IMR-90 (cell line): ENCODE data around the gene ERCC3. TPM values are rescaled to one million over a fixed set of nuclear protein-coding genes. Genes with fewer than 3 reads are reported as not detected.
"Not testable (repeated sequence)": the region's sequence is repeated elsewhere in the genome, so short reads cannot be mapped to it uniquely, and the experiment has no call there.

ENCODE experiments used
- ATAC-seq: fragments of 200-7000 bp; cut with Tn5 transposase; 2 replicates; pipeline ENCODE4 v1.9.1; 2020; ENCODE audit warnings: low read depth, mild to moderate bottlenecking, moderate library complexity
- BruUV-seq: library from RNA; stranded (reverse); fragments of 400-500 nt; replicated peaks from 2 replicates; lab custom pipeline; 2021; lab: Mats Ljungman, UMichigan
- CTCF ChIA-PET: fragments of 300-600 bp; formaldehyde crosslinking; extraction: SDS; loops from one replicate; lab custom pipeline; 2021; ENCODE audit warnings: antibody characterized with exemption; lab: Yijun Ruan, JAX
- POLR2A ChIA-PET: fragments of 300-600 bp; sonication (Branson Sonifier 250); formaldehyde crosslinking; loops from one replicate; lab custom pipeline; 2022; ENCODE audit warnings: antibody characterized with exemption; ENCODE audit not compliant: unreplicated experiment; lab: Charles Lee
- DNase-seq: peaks from one replicate; pipeline ENCODE4 v3.0.0; 2013
- H2AFZ ChIP-seq: replicated peaks from 2 replicates; pipeline ENCODE3; 2013; ENCODE audit warnings: low read length, mild to moderate bottlenecking; ENCODE audit not compliant: poor library complexity
- H2AK5ac ChIP-seq: 2 replicates; pipeline ENCODE4 v1.6.1; 2013; ENCODE audit warnings: low read depth, low read length, inconsistent platforms
- H2AK9ac ChIP-seq: replicated peaks from 2 replicates; pipeline ENCODE3; 2013; ENCODE audit warnings: mild to moderate bottlenecking, low read depth, low read length, moderate library complexity; ENCODE audit not compliant: poor library complexity
- H2BK120ac ChIP-seq: 2 replicates; pipeline ENCODE4 v1.6.1; 2013; ENCODE audit warnings: low read depth, low read length, inconsistent platforms
- H2BK15ac ChIP-seq: 3 replicates; pipeline ENCODE4 v1.6.1; 2013; ENCODE audit warnings: low read depth, low read length, inconsistent platforms
- H2BK20ac ChIP-seq: 2 replicates; pipeline ENCODE4 v1.6.1; 2013; ENCODE audit warnings: low read depth, mild to moderate bottlenecking, inconsistent platforms, low read length, moderate library complexity
- H2BK5ac ChIP-seq: 2 replicates; pipeline ENCODE4 v1.6.1; 2013; ENCODE audit warnings: mild to moderate bottlenecking, low read depth, low read length, inconsistent platforms; ENCODE audit not compliant: poor library complexity, severe bottlenecking
- H3K14ac ChIP-seq: replicated peaks from 2 replicates; pipeline ENCODE4 v1.6.1; 2013; ENCODE audit warnings: low read depth, low read length, inconsistent platforms
- H3K18ac ChIP-seq: 2 replicates; pipeline ENCODE4 v1.6.1; 2013; ENCODE audit warnings: low read depth, low read length, control low read depth
- H3K23ac ChIP-seq: 2 replicates; pipeline ENCODE4 v1.6.1; 2013; ENCODE audit warnings: low read depth, low read length, inconsistent platforms
- H3K27ac ChIP-seq: 2 replicates; pipeline ENCODE4 v1.5.1; 2013; ENCODE audit warnings: mild to moderate bottlenecking, control low read depth, low read length; ENCODE audit not compliant: insufficient read depth
- H3K27me3 ChIP-seq: 2 replicates; pipeline ENCODE4 v1.6.1; 2013; ENCODE audit warnings: low read length; ENCODE audit not compliant: control insufficient read depth, insufficient read depth
- H3K36me3 ChIP-seq: 2 replicates; pipeline ENCODE4 v1.6.1; 2013; ENCODE audit warnings: low read length, mixed read lengths; ENCODE audit not compliant: control insufficient read depth, insufficient read depth
- H3K4ac ChIP-seq: 2 replicates; pipeline ENCODE4 v1.6.1; 2013; ENCODE audit warnings: low read depth, low read length, inconsistent platforms
- H3K4me1 ChIP-seq: 2 replicates; pipeline ENCODE4 v1.6.1; 2013; ENCODE audit warnings: low read length, mixed read lengths; ENCODE audit not compliant: control insufficient read depth, insufficient read depth
- H3K4me2 ChIP-seq: 2 replicates; pipeline ENCODE4 v1.6.1; 2013; ENCODE audit warnings: low read depth, mild to moderate bottlenecking, control low read depth, low read length, moderate library complexity
- H3K4me3 ChIP-seq: 2 replicates; pipeline ENCODE4 v1.5.1; 2013; ENCODE audit warnings: low read depth, mild to moderate bottlenecking, control low read depth, low read length, moderate library complexity; ENCODE audit not compliant: insufficient read depth
- H3K56ac ChIP-seq: 2 replicates; pipeline ENCODE4 v1.6.1; 2013; ENCODE audit warnings: low read length, inconsistent platforms; ENCODE audit not compliant: insufficient read depth; ENCODE audit errors: extremely low read depth
- H3K79me1 ChIP-seq, 2 experiments: 2 replicates each; pipeline ENCODE4 v1.6.1; 2013; ENCODE audit warnings: low read length in 2 of 2, inconsistent platforms in 1 of 2, low read depth in 1 of 2
- H3K9ac ChIP-seq: 2 replicates; pipeline ENCODE4 v1.6.1; 2013; ENCODE audit warnings: low read depth, low read length, control low read depth
- H3K9me1 ChIP-seq: 2 replicates; pipeline ENCODE4 v1.6.1; 2013; ENCODE audit warnings: low read length, inconsistent platforms; ENCODE audit not compliant: insufficient read depth
- H3K9me3 ChIP-seq: 2 replicates; pipeline ENCODE4 v1.6.1; 2013; ENCODE audit warnings: low read length; ENCODE audit not compliant: control insufficient read depth, insufficient read depth
- H4K20me1 ChIP-seq: 2 replicates; pipeline ENCODE4 v1.6.1; 2013; ENCODE audit warnings: low read length, inconsistent platforms; ENCODE audit not compliant: insufficient read depth
- H4K5ac ChIP-seq: 2 replicates; pipeline ENCODE4 v1.6.1; 2013; ENCODE audit warnings: mild to moderate bottlenecking, low read depth, low read length, control low read depth
- H4K8ac ChIP-seq, 2 experiments: 2 replicates each; pipeline ENCODE4 v1.6.1; 2013; ENCODE audit warnings: low read depth in 2 of 2, low read length in 2 of 2, control low read depth in 1 of 2, inconsistent platforms in 1 of 2
- H4K91ac ChIP-seq: 2 replicates; pipeline ENCODE4 v1.6.1; 2013; ENCODE audit warnings: low read depth, low read length, inconsistent platforms; ENCODE audit not compliant: insufficient read depth
- WGBS, 2 experiments: methylation state at CpG; one replicate each; pipeline versions ENCODE4 v1.1.5 to v1.1.7; 2013; ENCODE audit warnings: missing lambda C conversion rate in 2 of 2; ENCODE audit not compliant: insufficient read length in 1 of 2; ENCODE audit errors: extremely low coverage in 2 of 2; 5-methylcytosine and 5-hydroxymethylcytosine counted together
- dilution Hi-C: fragments of 300-500 bp; cut with HindIII; formaldehyde crosslinking; loops from one replicate; pipeline ENCODE4 v1.14.3; 2018; ENCODE audit warnings: low sequenced_read_pairs; ENCODE audit not compliant: unreplicated experiment
- in situ Hi-C: fragments of 300-500 bp; cut with MboI; formaldehyde crosslinking; loops from 3 replicates; pipeline ENCODE4 v1.14.3; 2019; ENCODE audit warnings: low sequenced_read_pairs, inconsistent platforms, mixed read lengths
- intact Hi-C: fragments of 100-400 bp; cut with micrococcal nuclease; formaldehyde crosslinking; loops from 2 replicates; pipeline ENCODE4 v1.10.0; 2022
- polyA plus RNA-seq, 3 experiments: library from polyadenylated mRNA; depleted of rRNA; stranded (reverse); fragments of >200 nt; gene quantifications; 2 replicates each; pipeline ENCODE4 v1.2.3, GENCODE V29; 2012; ENCODE audit warnings: low replicate concordance in 1 of 3
- total RNA-seq: library from RNA; depleted of rRNA; stranded (reverse); fragments of >200 nt; gene quantifications from 2 replicates; pipeline ENCODE4 v1.2.3, GENCODE V29; 2012

ERCC3 gene
- total and polyA plus RNA-seq, 2 of the 4 experiments (the other 2 are of a cell fraction), result 43.2 to 52.0 TPM

GRCh38 chr2:127237768-127238167 is 56.2 kb downstream of the ERCC3 start:
- H3K9me3 ChIP-seq, H3K4me2 ChIP-seq, H3K23ac ChIP-seq, H2BK15ac ChIP-seq, H3K79me1 ChIP-seq, DNase-seq, H2AFZ ChIP-seq, H3K4me1 ChIP-seq, H4K5ac ChIP-seq, dilution Hi-C loops, CTCF ChIA-PET, H4K20me1 ChIP-seq, H2BK5ac ChIP-seq, H2BK120ac ChIP-seq, H4K91ac ChIP-seq, BruUV-seq, H4K8ac ChIP-seq, H3K27me3 ChIP-seq, intact Hi-C loops, H3K9me1 ChIP-seq, H3K9ac ChIP-seq, in situ Hi-C loops, POLR2A ChIA-PET, H3K27ac ChIP-seq, H3K18ac ChIP-seq, H2BK20ac ChIP-seq, ATAC-seq, H3K36me3 ChIP-seq, H2AK5ac ChIP-seq, H3K14ac ChIP-seq, H2AK9ac ChIP-seq, H3K56ac ChIP-seq, H3K4ac ChIP-seq, H3K4me3 ChIP-seq: not testable (repeated sequence)
- no CpG with 5 or more reads among the region's 2 CpGs for WGBS, 2 experiments
